Measurements from ENCODE around the gene HIP1.
"Not testable (repeated sequence)": the region's sequence is repeated elsewhere in the genome, so short reads cannot be mapped to it uniquely, and the experiment has no call there.

The HIP1 gene

GRCh38 chr7:75565132-75565837 is 173.5 kb downstream of the HIP1 start:
- peak; percentile 88 for DNase-seq (ENCODE audit: low read depth)
- no peak overlapping the region for H3K4me3 ChIP-seq (ENCODE audit: low read depth, low read length)
- TF ChIP-seq, protein P1, sequence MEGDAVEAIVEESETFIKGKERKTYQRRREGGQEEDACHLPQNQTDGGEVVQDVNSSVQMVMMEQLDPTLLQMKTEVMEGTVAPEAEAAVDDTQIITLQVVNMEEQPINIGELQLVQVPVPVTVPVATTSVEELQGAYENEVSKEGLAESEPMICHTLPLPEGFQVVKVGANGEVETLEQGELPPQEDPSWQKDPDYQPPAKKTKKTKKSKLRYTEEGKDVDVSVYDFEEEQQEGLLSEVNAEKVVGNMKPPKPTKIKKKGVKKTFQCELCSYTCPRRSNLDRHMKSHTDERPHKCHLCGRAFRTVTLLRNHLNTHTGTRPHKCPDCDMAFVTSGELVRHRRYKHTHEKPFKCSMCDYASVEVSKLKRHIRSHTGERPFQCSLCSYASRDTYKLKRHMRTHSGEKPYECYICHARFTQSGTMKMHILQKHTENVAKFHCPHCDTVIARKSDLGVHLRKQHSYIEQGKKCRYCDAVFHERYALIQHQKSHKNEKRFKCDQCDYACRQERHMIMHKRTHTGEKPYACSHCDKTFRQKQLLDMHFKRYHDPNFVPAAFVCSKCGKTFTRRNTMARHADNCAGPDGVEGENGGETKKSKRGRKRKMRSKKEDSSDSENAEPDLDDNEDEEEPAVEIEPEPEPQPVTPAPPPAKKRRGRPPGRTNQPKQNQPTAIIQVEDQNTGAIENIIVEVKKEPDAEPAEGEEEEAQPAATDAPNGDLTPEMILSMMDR (IDR thresholded peaks at IDR 0.05; ENCODE audit: control insufficient read depth, extremely low read depth, insufficient read depth), result no peak

DNA sequence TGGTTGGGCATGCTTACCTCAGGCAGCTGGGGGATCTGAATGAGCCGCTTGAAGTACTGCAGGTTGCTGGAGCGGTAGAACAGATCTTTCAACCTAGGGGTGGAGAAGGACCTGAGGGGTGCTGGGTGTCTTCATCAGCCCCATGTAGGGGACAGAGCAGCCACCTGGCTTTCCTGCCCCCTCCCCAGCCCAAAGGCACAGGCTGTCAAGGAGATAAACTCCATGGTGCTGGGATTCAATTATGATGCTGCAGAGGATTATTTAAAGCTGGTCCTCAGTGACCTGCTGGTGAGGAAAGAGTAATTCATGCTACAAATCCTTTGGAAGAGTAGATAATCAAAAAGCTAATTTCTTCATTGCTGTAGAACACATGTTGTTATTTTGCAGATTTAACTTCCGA is 175.6 kb downstream of the HIP1 start:
- TF ChIP-seq, protein P1 (IDR thresholded peaks at IDR 0.05; ENCODE audit: control insufficient read depth, extremely low read depth, insufficient read depth), result no peak
- no peak for DNase-seq (ENCODE audit: low read depth)
- no peak overlapping the region for H3K4me3 ChIP-seq (ENCODE audit: low read depth, low read length)

DNA sequence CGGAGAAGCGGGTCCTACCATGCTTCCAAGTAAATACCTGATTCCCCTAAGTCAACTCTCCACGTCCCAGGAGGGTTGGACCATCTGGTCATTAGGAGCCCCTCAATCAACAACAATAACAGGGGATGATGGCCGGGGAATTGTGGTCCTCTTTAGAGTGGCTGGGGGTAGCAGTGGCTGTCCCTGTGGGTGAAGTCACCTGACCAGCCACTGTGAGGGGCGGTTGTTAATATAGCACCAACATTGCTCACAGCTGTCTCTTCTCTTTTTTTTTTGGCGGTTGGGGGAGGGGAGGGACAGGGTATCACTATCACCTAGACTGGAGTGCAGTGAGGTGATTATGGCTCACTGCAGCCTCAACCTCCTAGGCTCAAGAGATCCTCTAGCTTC is 178.8 kb downstream of the HIP1 start:
- DNase-seq (ENCODE audit: low read depth), result no peak
- H3K4me3 ChIP-seq (ENCODE audit: low read depth, low read length), result no peak overlapping the region
- TF ChIP-seq, protein P1 (IDR thresholded peaks at IDR 0.05; ENCODE audit: control insufficient read depth, extremely low read depth, insufficient read depth), result no peak

GRCh38 chr7:75559355-75559975 is 179.3 kb downstream of the HIP1 start:
- no peak for DNase-seq (ENCODE audit: low read depth)
- TF ChIP-seq, protein P1 (IDR thresholded peaks at IDR 0.05; ENCODE audit: control insufficient read depth, extremely low read depth, insufficient read depth), result no peak
- no peak overlapping the region for H3K4me3 ChIP-seq (ENCODE audit: low read depth, low read length)

DNA sequence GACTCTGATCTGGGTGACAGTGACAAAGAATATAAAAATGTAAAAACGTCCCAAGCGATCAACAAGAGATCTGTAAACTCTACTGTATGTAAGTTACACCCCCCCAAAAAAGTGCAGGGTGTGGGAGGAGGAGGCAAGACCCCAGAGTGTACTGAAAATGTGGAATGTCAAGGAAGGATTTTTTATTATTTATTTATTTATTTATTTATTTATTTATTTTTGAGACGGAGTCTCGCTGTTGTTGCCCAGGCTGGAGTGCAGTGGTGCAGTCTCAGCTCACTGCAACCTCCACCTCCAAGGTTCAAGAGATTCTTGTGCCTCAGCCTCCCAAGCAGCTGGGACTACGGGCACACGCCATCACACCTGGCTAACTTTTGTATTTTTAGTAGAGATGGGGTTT is 181.9 kb downstream of the HIP1 start:
- not testable (repeated sequence) for DNase-seq (ENCODE audit: low read depth); H3K4me3 ChIP-seq (ENCODE audit: low read depth, low read length)

GRCh38 chr7:75555736-75556135 is 183.0 kb downstream of the HIP1 start:
- H3K4me3 ChIP-seq (ENCODE audit: low read depth, low read length), result no peak overlapping the region
- TF ChIP-seq, protein P1 (IDR thresholded peaks at IDR 0.05; ENCODE audit: control insufficient read depth, extremely low read depth, insufficient read depth), result no peak
- DNase-seq (ENCODE audit: low read depth), result no peak

DNA sequence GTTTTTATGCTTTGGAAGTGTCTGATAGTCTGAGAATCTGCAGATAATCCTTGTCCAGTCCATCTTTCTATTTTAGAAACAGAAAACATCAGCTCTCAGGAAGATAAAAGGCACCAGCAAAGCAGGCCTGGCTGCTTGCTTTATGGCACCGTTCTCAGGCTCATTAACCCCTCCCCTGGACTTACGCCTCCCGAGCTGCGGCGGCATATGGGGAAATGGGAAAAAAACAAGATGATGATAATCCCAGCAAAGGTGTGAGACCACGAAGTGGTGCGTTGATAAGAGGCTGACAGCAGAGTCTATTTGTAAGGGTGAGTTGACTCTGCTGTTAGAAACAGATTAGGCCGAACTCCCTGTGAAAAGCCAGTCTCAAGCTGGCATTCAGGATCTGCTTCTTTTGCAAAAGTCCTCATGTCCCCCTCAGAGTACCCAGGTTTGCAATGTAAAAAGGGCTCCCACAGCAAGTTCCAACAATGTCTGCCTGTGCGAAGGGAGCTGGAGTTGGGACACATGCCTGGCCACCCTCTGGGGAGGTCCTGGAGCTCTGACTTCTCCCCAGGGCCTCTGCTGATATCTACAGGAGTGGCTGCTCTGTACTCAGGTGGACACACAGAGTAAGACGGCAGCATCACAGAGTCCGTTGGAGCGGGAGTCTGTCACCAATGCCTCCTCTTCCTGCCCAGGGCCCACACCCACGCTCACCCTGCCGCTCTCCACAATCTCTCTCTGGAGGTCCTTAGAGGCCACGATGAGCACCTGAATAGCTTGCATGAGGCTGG is 192.3 kb downstream of the HIP1 start:
- TF ChIP-seq, protein P1 (IDR thresholded peaks at IDR 0.05; ENCODE audit: control insufficient read depth, extremely low read depth, insufficient read depth), result no peak
- DNase-seq (ENCODE audit: low read depth), result no peak
- no peak overlapping the region for H3K4me3 ChIP-seq (ENCODE audit: low read depth, low read length)
